CD4-positive, alpha-beta T cell treated with Interleukin-4 for 1 hour (primary cell): ENCODE measurements around the gene TRABD.
"Not testable (repeated sequence)": the region's sequence is repeated elsewhere in the genome, so short reads cannot be mapped to it uniquely, and the experiment has no call there.

Experiments used
- DNase-seq, 2 donors: peaks; one replicate each; pipeline ENCODE4 v3.0.0-alpha.2; 2020 to 2022

TRABD gene, protein sequence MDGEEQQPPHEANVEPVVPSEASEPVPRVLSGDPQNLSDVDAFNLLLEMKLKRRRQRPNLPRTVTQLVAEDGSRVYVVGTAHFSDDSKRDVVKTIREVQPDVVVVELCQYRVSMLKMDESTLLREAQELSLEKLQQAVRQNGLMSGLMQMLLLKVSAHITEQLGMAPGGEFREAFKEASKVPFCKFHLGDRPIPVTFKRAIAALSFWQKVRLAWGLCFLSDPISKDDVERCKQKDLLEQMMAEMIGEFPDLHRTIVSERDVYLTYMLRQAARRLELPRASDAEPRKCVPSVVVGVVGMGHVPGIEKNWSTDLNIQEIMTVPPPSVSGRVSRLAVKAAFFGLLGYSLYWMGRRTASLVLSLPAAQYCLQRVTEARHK

DNA sequence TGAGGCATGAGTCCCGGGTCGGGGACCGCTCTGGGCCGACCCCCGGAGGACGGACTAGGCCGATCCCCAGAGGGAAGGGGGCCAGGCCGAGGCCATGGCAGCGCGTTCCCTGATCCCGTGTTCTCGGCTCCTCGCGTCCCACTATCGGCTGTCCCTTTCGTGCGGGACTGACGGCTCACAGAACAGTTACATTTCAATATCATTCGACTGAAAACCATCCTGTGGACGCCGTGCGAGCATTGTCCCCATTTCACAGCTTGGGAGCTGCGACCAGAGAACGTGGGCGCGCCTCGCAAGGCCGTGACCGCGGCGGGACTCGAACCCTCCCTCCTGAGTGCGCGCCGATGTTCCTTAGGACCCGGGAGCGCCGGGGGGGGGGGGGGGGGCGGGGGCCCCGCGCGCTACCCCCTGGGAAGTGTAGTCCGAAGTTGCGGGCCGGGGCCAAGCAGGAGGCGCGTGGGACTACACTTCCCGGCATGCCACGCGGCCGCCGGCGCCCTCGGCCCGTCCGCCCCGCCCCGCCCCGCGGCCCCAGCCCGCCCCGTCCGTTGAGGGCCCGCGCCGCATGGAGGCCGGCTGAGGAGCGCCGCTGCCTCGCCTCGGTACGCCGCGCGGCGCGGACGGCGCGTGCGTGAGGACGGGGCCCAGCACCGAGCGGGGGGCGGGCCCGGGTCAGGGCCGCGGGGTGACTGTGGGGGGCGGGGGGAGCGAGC, at the start of gene TRABD:
Gene TRABD, plus strand, starts transcription at position 539 of the 713 bp plus-strand sequence. CDS start 7,148 bp downstream, outside the sequence.
- peak; percentile 91 for DNase-seq

DNA sequence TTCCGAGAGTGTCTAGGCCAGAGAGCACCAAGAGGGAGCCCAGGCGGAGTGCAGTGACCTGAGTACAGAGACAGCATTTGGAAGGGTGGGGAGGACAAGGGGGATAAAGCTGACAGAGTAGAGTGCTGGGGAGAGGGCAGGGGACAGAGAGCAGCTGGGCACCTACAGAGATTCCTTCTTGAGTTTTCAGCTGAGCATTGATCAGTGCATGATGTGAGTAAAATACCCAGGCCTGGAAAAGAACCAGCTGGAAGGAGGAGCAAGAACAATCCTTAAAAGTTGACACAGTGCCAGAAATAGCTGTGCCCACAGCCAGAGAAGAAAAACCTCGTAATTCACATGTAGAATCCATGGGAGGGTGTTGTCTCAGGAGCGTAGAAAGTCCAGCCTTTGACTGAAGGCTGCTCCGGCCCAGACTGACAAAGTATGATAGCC, 49.1 kb upstream of the TRABD start:
- DNase-seq = no peak

DNA sequence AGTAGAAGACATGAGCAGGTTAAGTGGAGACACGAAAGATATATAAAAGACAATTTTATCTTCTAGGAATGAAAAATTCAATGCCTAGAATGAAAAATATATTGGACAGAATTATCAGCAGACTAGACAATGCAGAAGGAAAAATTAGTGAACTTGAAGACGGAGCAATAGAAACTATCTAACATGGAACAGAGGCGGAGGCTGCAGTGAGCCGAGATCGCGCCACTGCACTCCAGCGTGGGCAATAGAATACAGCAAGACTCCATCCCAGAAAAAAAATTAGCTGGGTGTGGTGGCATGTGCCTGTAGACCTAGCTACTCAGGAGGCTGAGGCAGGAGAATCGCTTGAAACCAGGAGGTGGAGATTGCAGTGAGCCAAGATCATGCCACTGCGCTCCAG, 48.4 kb upstream of the TRABD start:
- DNase-seq = not testable (repeated sequence)

DNA sequence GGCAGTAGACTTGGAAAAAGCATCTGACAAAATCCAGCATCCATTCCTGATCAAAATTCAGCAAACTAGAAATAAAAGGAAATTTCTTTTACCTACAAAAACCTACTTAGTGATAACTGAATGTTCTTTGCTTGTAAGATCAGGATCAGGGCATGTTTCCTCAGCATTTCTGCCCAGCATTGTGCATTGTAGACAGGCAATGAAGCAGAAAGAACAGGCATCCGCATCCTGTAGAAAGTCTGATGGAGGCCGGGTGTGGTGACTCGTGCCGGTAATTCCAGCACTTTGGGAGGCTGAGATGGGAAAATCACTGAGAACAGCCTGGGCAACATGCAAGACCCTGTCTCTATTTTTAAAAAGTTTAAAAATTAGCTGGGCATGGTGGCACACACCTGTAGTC, 47.7 kb upstream of the TRABD start:
- DNase-seq = no peak

DNA sequence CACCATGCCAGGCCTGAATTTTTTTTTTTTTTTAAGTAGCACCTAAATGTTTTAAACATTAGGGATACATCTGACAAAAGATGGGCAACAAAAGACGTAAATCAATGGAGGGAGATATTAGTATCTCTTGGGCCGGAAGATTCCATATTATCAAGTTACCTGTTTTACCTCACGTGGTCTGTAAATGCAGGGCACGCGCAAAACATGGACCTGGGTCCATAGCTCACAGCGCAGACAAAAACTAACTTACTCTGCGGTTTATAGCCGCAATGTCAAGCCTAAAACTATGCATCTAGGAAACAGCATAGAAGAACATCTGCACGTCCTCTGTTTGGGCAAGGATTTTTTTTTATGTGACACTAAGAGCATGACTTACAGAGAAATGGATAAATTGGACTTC, 46.7 kb upstream of the TRABD start:
- DNase-seq = no peak

DNA sequence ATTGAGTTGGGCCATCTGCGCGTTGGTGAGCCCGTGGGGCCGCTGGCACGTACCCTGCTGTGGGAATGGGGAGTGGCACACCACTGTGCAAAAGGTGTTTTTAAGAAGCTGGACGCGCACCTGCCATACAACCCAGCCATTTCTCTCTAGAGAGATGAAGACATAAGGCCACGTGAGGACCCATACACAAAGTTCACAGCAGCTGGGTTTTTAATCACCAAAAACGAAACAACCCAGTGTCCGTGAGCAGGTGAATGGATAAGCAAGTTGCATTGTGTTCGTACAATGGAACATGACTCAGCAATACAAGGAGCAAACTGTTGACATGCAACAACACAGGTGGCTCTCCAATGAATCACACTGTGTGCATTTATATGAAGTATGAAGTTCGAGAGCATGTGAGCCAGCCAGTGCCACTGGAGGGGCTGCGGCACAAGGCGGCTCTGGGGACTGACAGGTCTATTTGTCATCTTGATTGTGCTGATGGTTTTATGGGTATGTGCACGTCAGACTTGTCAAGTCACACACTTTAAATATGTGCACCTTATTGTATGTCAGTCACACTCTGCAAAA, 45.8 kb upstream of the TRABD start:
- no peak for DNase-seq

DNA sequence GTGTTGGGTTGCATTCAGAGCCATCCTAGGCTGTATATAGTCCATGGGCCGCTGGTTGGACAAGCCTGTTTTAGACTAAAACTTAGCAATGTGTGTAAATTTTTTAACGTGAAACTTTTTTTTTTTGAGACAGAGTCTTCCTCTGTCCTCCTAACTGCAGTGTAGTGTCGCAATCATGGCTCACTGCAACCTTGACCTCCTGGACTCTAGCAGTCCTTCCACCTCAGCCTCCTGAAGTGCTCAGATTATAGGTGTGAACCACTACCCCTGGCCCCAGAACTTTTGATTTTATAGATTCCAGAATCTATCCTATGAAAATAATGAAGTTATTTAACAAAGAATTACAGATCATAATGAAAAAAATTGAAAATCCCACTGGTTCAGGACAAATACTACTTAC, 45.1 kb upstream of the TRABD start:
- no peak for DNase-seq

DNA sequence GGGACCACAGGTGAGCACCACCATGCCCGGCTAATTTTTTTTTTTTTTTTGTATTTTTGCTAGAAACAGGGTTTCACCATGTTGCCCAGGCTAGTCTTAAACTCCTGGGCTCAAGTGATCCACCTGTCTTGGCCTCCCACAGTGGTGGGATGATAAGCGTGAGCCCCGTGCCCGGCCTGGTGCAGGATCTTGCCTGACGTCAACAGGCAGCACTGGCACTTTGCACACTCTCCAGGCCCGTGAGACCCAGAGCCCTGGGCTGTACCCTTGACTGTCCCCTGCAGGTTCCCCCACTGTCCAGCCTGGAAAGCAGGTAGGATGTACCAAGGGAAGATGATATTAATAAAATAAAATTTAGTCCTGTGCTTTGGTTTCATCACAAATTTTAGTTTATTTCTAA, 44.3 kb upstream of the TRABD start:
- no peak for DNase-seq

DNA sequence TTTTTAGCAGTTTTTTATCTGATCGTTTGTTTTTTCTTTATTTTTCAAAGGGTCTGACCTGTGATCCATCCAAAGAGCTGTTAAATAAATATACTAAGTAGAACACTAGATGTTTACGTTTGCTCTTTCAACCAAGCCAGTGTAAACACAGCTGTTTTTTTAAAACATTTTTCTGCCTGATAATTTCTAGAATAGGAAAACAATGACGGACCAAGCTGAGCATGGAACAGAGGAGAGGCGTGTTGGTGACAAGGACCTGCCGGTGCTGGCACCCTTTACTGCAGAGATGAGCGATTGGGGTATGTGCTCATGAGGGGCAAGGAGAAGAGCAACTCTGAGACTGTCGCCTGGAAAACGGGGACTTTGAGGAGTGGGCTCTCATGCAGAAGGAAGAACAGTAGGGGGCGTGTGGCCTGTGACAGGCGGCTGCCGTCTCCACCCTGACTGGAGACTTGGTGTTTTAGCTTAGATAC, 43.8 kb upstream of the TRABD start:
- no peak for DNase-seq

DNA sequence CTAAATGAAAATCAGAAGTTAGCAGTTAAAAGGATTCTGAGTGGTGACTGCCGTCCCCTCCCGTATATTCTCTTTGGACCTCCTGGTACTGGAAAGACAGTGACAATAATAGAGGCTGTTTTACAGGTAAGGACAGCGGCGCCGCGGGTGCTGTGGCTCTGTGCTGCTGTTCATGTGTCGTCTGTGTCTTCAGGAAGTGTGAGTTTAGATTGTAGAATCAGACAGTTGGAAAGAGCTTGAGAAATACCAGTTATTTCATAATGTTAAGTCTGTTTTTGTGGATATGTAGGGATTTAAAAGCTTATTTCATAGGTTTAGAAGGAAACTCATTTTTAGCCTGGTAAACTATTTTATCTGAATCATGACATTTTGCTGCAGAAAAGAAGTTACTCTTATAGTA, 42.6 kb upstream of the TRABD start:
- DNase-seq = no peak

DNA sequence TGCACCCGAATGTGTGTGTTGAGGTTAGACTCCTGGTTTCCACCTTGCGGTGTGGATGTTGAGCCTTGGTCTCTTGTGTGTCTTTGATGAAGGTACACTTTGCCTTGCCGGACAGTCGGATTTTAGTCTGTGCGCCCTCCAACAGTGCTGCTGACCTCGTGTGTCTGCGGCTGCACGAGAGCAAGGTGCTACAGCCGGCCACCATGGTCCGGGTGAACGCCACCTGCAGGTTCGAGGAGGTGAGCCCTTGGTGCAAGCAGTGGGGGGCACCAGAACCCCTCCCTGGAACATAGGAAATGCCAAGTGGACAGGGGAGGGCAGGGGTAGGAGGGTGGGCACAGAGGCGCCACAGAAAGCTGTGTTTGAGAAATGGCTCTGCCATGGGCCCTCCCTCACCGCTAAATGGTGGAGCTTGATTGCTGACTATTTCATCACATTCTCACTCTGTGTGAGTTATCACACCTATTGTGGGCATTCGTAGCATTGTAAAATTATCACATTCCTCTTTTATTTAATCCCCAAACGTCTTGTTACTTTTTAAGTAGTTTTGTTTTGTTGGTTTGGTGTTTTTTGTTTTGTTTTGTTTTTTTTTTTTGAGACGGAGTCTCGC, 41.6 kb upstream of the TRABD start:
- DNase-seq = no peak

DNA sequence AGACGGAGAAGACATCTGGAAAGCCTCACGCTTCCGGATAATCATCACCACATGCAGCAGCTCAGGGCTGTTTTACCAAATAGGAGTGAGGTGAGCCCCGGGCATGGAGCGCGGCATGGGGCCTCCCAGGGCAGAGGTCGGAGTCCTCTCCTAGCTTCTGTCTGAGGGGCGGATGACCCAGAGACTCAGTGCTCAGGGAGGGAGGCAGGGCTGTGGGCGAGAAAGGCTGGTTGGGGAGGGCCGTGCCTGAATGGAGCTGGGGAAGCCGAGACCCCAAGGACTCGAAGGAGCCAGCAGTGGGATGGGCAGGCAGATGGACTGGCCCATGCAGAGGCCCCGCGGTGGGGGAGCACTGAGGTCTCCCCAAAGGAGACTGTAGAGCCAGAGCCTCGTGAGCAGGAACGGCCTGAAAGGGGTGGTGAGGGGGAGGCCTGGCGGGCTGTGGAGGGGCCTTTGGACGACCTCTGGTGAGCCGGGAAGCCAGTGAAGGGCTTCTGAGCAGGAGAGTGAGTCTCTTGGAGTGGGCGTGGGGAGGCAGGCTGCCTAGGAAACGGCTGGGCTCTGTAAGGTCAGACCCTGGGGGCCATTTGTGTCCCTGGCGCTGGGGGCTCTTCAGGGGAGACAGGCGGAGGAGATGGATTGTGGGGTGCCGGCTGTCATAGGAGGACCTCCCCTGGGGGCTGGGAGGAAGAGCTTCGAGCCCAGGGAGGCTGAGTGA, 39.8 kb upstream of the TRABD start:
- DNase-seq = no peak

DNA sequence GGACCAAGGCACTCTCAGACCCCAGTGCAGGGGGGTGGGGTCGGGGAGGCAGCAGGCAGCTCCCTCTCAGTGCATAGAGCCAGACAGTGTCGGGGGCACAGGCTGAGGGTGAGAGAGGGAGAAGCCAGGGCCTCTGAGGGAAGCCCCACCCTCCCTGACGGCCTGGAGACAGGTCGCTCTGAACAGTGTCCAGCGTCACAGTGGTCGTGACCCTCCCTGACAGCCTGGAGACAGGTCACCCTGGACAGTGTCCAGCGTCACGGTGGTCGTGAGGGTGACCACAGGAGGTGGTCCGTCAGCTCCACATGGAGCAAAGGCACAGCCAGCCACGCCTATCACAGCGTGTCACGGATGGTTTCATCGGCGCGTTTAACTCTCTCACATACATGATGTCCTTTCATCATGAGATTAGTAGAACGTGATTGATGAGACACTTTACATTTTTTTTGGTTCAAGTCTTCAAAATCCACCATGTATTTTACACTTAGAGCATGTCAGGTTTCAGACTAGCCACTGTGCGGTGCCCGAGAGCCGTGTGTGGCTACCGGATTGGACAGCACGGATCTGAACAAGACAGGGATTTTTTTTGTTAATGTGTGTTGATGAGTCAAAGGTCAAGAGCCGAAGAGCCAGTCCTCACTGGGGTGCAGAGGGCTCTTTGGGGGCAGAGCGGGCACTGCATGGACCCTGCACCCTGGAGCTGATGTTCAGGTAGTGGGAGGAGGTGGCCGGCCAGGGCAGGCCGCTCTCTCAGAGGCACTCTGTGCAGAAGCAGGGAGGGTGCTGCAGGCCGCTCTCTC, 39.1 kb upstream of the TRABD start:
- DNase-seq = peak in 1 of 2 donors; percentile 22

DNA sequence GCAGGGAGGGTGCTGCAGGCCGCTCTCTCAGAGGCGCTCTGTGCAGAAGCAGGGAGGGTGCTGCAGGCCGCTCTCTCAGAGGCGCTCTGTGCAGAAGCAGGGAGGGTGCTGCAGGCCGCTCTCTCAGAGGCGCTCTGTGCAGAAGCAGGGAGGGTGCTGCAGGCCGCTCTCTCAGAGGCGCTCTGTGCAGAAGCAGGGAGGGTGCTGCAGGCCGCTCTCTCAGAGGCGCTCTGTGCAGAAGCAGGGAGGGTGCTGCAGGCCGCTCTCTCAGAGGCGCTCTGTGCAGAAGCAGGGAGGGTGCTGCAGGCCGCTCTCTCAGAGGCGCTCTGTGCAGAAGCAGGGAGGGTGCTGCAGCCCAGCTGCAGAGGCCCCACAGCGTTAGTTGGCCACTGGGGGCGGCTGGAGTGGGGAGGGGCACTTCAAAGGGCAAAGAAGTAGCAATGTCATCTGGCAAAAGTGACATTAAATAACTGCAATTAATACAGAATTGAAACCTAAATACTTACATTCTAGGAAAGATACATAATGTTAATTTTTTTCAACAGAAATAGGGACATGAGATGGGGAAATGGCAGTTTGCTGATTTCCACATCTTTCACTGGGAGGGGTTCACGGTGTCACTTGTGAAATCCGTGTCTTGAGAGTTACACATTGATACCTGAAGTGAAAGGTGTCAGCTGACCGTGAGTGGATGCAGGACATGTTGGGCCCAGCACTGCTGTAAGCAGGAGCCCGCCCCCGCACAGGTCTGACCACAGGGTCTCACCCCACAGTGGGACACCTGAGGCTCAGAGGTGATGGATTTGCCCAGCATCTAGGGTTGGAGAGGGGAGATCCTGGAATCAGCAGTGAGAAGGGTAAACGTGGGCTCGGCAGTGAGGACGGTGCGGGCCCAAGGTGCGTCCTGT, 38.2 kb upstream of the TRABD start:
- DNase-seq = not testable (repeated sequence)

DNA sequence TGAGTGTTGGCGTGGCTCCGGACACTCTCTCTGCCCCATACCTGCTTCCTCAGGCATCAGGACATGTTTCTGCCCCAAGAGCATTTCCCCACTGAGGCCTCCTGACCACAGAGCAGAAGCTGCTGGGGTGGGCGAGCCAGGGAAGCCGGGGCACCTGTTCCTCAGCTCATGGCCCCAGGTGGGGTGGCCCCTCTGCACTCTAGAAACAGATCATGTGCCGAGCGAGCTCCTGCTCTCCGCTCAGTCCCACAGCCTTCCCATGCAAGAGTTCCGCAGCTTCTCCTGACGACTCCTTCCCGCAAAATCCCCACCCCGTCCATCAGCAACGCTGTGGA, 37.6 kb upstream of the TRABD start:
- DNase-seq = no peak

DNA sequence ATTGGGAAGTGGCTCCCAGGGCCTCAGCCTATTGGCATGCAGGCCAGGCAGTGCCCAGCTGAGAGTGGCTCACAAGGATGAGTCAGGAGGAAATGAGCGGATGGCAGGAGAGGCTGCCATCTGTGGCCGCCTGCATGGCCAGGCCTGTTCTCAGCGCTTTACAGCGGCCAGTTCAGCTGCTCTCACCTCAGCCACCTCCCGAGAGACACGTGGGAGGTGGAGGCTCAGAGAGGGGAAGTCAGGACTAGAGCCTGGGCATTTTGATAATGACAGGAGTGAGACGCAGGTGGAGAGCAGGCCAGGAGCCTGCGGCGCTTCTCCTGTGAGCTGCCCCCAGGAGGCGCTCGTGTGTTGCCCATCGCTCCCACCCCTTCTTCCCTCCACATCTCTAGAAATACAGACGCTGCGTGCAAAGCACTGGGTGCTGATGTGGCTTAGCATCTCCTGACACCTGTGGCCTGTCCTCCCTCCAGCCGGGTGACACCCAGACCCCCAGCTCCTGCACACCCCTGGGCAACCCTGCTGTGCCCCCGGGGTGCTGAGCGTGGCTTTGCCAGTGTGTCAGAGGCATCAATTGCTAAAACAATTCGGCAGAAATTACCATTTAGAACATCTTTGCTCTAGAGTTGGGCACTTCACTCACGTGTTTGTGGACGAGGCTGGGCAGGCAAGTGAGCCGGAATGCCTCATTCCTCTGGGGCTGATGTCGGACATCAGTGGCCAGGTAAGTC, 36.6 kb upstream of the TRABD start:
- peak; percentile 79 to 83 for DNase-seq

DNA sequence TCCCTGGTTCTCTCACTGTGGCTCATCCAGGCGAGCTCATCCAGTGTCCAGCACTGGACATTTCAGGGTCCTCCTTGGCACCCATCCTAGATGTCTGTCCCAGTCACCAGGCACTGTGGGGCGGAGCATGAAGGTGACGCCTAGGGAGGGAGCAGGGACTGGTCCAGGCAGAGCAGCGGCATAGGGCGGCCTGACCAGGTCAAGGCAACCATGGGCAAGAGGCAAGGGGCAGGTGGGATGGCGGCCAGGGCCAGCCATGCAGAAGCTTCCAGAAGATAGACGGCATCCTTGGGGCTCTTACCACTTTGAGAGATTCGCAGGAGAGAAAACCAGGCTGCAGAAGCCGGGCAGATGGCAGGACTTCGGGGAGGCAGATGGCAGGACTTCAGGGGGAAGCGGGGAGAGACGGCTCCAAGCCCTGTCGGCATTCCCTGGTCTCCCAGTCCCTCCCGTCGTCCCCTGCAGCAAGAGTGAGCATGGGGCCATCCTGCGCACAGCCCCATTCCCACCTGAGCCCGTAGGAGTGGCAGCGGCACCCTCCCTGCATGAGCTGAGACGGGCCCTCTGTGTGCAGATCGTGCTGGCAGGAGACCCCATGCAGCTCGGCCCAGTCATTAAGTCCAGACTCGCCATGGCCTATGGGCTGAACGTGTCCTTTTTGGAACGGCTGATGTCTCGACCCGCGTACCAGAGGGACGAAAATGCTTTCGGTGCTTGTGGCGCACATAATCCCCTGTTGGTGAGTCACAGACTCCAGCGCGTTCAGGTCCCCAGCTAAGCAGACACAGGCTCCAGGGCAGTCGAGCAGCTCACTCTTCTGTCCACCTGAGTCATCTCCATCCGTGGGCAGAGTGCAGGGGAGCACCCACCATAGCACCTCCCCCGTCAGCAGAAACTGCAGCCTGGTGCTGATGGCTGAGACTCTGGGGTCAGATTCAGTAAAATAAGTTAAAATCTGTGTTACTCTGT, 35.3 kb upstream of the TRABD start:
- DNase-seq = no peak

DNA sequence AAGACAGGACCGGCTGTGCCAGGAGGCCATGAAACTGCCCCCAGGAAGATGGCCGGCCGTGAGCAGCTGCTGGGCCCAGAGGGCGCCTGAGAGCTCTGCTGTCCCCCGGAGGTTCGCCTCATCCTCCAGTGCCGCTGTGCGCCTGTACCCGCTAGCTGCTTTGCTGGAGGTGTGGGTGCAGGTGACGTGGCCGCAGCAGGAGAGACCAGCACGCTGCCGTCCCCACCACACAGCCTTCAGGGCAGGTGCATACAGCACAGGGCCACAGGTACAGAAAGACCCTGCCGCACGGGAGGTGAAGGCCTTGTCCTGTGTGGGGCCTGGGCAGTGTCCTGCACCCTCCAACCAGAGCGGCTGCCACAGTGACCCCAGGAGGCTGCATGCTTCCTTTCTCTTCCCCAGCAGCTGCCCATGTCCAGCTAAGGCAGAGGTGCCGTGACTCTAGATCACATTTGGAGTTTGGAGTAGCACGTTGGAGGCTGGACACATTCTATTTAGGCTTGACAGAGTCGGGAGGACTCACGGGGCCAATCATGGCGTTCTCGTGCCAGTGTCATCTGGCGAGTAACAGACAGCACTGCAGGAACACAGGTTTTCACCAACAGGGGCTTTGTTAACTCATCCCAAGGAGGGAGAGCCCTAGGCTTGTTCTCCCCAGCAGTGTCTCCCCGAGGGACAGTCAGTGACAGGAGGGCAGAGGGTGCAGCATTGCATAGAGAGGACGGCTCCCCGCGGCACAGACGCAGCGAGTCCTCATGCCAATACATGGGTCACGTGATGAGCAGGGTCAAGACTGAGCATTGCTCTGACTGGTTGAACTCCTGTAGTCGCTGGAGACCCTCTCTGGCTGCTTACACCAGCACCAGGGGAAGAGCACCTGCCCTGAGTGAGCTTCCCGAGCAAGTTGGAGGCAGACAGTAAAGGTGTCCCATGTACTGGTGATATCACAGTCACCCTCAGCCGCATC, 33.9 kb upstream of the TRABD start:
- DNase-seq = no peak
